HepG2 (cell line): Measurements from ENCODE around the gene IKBKE. TPM values are rescaled to one million over a fixed set of nuclear protein-coding genes. Genes with fewer than 3 reads are reported as not detected.

Source experiments
- ATAC-seq: fragments of 200-7000 bp; cut with Tn5 transposase; 3 replicates; pipeline ENCODE4 v1.9.1; 2020; ENCODE audit warnings: mild to moderate bottlenecking, moderate library complexity
- BruUV-seq: library from RNA; stranded (reverse); fragments of 400-500 nt; replicated peaks from 2 replicates; lab custom pipeline; 2021; lab: Mats Ljungman, UMichigan
- CTCF ChIA-PET: fragments of 300-600 bp; formaldehyde crosslinking; extraction: SDS; loops from one replicate; lab custom pipeline; 2021; ENCODE audit warnings: low total read pairs, inconsistent platforms, low intra/inter-chr PET ratio; lab: Yijun Ruan, JAX
- POLR2A ChIA-PET: fragments of 350-600 bp; sonication (Branson Sonifier 250); formaldehyde crosslinking; loops from one replicate; lab custom pipeline; 2020; ENCODE audit warnings: antibody characterized with exemption, inconsistent platforms; lab: Yijun Ruan, JAX
- DNase-seq: peaks from one replicate; pipeline ENCODE4 v3.0.0-alpha.2; 2015; ENCODE audit warnings: low spot score
- FAIRE-seq: peaks from 3 replicates; lab custom pipeline; 2011; peaks lifted over from hg19 to GRCh38; lab: Jason Lieb, UNC
- H2AFZ ChIP-seq: one replicate; pipeline ENCODE4 v1.6.1; 2011; ENCODE audit warnings: low read length, inconsistent platforms
- H3K27ac ChIP-seq: fragments of 300-600 bp; 3 replicates; pipeline ENCODE4 v1.8.0; 2011; ENCODE audit warnings: mixed run types, mild to moderate bottlenecking, mixed read lengths, low read length, inconsistent platforms; ENCODE audit not compliant: insufficient read depth; ENCODE audit errors: extremely low read length
- H3K27me3 ChIP-seq, 2 experiments: fragments of 200-600 bp in 1 of 2; 2 replicates in 1 of 2; 3 replicates in 1 of 2; pipeline versions ENCODE4 v1.6.0 to v1.8.0; 2011; ENCODE audit warnings: low read length in 2 of 2, mild to moderate bottlenecking in 2 of 2, moderate library complexity in 2 of 2, inconsistent platforms in 1 of 2; ENCODE audit not compliant: insufficient read depth in 2 of 2, control insufficient read depth in 1 of 2
- H3K36me3 ChIP-seq, 2 experiments: fragments of 200-600 bp in 1 of 2; replicated peaks in 1 of 2; 2 replicates in 1 of 2; 3 replicates in 1 of 2; pipeline versions ENCODE4 v1.5.1 to v1.8.0; 2011; ENCODE audit warnings: low read length in 2 of 2, inconsistent platforms in 1 of 2; ENCODE audit not compliant: insufficient read depth in 2 of 2, control insufficient read depth in 1 of 2
- H3K4me1 ChIP-seq: 2 replicates; pipeline ENCODE4 v1.5.1; 2012; ENCODE audit warnings: low read length, inconsistent platforms; ENCODE audit not compliant: insufficient read depth
- H3K4me2 ChIP-seq: 2 replicates; pipeline ENCODE4 v1.6.0; 2011; ENCODE audit warnings: low read depth, low read length, inconsistent platforms
- H3K4me3 ChIP-seq, 3 experiments: fragments of 200-600 bp in 1 of 3; sonication (generic), shearing (Covaris generic) in 1 of 3; replicated peaks in 1 of 3; 2 replicates each; pipeline ENCODE4 v1.5.1; 2011 to 2016; ENCODE audit warnings: low read length in 3 of 3, inconsistent platforms in 2 of 3, low read depth in 2 of 3, mild to moderate bottlenecking in 2 of 3, control low read depth in 1 of 3, mixed read lengths in 1 of 3; ENCODE audit not compliant: insufficient read depth in 1 of 3
- H3K79me2 ChIP-seq: one replicate; pipeline ENCODE4 v1.6.1; 2011; ENCODE audit warnings: low read length, inconsistent platforms; ENCODE audit not compliant: insufficient read depth
- H3K9ac ChIP-seq: 2 replicates; pipeline ENCODE4 v1.6.0; 2011; ENCODE audit warnings: mild to moderate bottlenecking, low read depth, low read length, inconsistent platforms; ENCODE audit not compliant: insufficient read depth
- H3K9me3 ChIP-seq: 2 replicates; pipeline ENCODE4 v1.5.1; 2012; ENCODE audit warnings: mild to moderate bottlenecking, low read length
- H4K20me1 ChIP-seq: 2 replicates; pipeline ENCODE4 v1.6.0; 2011; ENCODE audit warnings: inconsistent platforms, mild to moderate bottlenecking, low read length, moderate library complexity; ENCODE audit not compliant: insufficient read depth
- HDAC6 ChIP-seq: fragments of 200-600 bp; sonication (generic); IDR thresholded peaks from 2 replicates; pipeline ENCODE4 v1.7.0; 2017; ENCODE audit warnings: mild to moderate bottlenecking, antibody characterized with exemption, low read length, low read depth
- HNRNPUL1 ChIP-seq: fragments of 200-400 bp; formaldehyde crosslinking; IDR thresholded peaks from 2 replicates; pipeline ENCODE4 v1.6.1; 2017; ENCODE audit warnings: low read depth, mild to moderate bottlenecking, low read length, moderate library complexity
- RAD21 ChIP-seq: fragments of 450-650 bp; formaldehyde crosslinking; IDR thresholded peaks from 2 replicates; pipeline ENCODE4 v1.5.0; 2020; ENCODE audit warnings: mild to moderate bottlenecking
- SOX6 ChIP-seq, 2 experiments: fragments of 450-650 bp in 1 of 2; sonication (generic) in 1 of 2; formaldehyde crosslinking in 1 of 2; IDR thresholded peaks; 2 replicates each; pipeline versions ENCODE4 v1.4.0 to v1.6.1; 2017 to 2020; ENCODE audit warnings: antibody characterized with exemption in 1 of 2, mild to moderate bottlenecking in 1 of 2, missing genetic modification reagents in 1 of 2
- TIGD3 ChIP-seq: sonication (generic); formaldehyde crosslinking; IDR thresholded peaks from 2 replicates; pipeline ENCODE4 v1.5.1; 2020; ENCODE audit warnings: mild to moderate bottlenecking, missing genetic modification reagents, borderline replicate concordance
- ZNF12 ChIP-seq: sonication (generic); formaldehyde crosslinking; IDR thresholded peaks from 2 replicates; pipeline ENCODE4 v1.5.0; 2020; ENCODE audit warnings: missing genetic modification reagents
- ZNF143 ChIP-seq: sonication (generic); formaldehyde crosslinking; IDR thresholded peaks from 2 replicates; pipeline ENCODE4 v1.4.0; 2020; ENCODE audit warnings: missing genetic modification reagents
- ZNF207 ChIP-seq: fragments of 450-650 bp; IDR thresholded peaks from 2 replicates; pipeline ENCODE4 v1.6.1; 2016; ENCODE audit warnings: antibody characterized with exemption, borderline replicate concordance
- ZNF776 ChIP-seq: sonication (generic); formaldehyde crosslinking; IDR thresholded peaks from 2 replicates; pipeline ENCODE4 v1.4.0; 2020; ENCODE audit warnings: mild to moderate bottlenecking, missing genetic modification reagents
- ZNF777 ChIP-seq: sonication (generic); formaldehyde crosslinking; IDR thresholded peaks from 2 replicates; pipeline ENCODE4 v1.4.0; 2020; ENCODE audit warnings: missing genetic modification reagents
- WGBS: methylation state at CpG from one replicate; pipeline ENCODE4 v1.1.6; 2017; ENCODE audit warnings: low lambda C conversion rate; 5-methylcytosine and 5-hydroxymethylcytosine counted together
- in situ Hi-C: cut with HindIII; loops from 2 replicates; pipeline ENCODE4 v1.10.0; 2017; ENCODE audit warnings: low pct_unique_long_range_greater_than_20kb; ENCODE audit not compliant: extremely low pct_ligation_motif_present
- intact Hi-C: fragments of 100-400 bp; cut with micrococcal nuclease; formaldehyde crosslinking; loops from one replicate; pipeline ENCODE4 v1.10.0; 2022; ENCODE audit not compliant: unreplicated experiment
- polyA plus RNA-seq, 8 experiments: library from polyadenylated mRNA; depleted of rRNA in 3 of 8; stranded (reverse) in 7 of 8; unstranded in 1 of 8; fragments of >200 nt; fragmentation: Illumina TruSeq in 4 of 8; extraction: Trizol in 4 of 8; gene quantifications; 2 replicates each; pipeline versions ENCODE4 v1.2.1 to v1.2.3, GENCODE V29; 2011 to 2016; ENCODE audit warnings: low read depth in 4 of 8, missing spikeins in 1 of 8, mixed read lengths in 1 of 8; ENCODE audit not compliant: insufficient read depth in 1 of 8
- total RNA-seq, 5 experiments: library from RNA; depleted of rRNA; stranded (reverse); fragments of >200 nt; fragmentation: Illumina TruSeq; extraction: Trizol; gene quantifications; 2 replicates each; pipeline ENCODE4 v1.2.3, GENCODE V29; 2016; ENCODE audit warnings: low read depth in 1 of 5
- TF ChIP-seq, protein P1 (sequence below): IDR thresholded peaks from 2 replicates; pipeline ENCODE4 v1.6.1; 2018; ENCODE audit warnings: missing genetic modification reagents, mild to moderate bottlenecking, missing compliant biosample characterization

The IKBKE gene
- total and polyA plus RNA-seq, 2 of the 13 experiments (the other 11 are each of a cell fraction or from before 2014, with no cell fraction given), result 4.5 to 5.8 TPM

- CTCF ChIA-PET, result no interaction called here
- in situ Hi-C loops (no loop called here), intact Hi-C loops (no loop called here)
- Histone ChIP-seq H3K4me3 (no peak overlapping the region), H4K20me1 (no peaks in the 10 kb centered on the region), H3K27ac (no peak overlapping the region), H3K4me1 (no peaks in the 10 kb centered on the region), H3K27me3 (peaks cover 0 to 3% of the 10 kb centered on the region in 2 experiments; a peak in 1 of 5 replicates), H2AFZ (no peak overlapping the region), H3K9ac (no peak overlapping the region), H3K36me3 (no peaks in the 10 kb centered on the region), H3K4me2 (no peak overlapping the region), H3K79me2 (no peaks in the 10 kb centered on the region), H3K9me3 (no peaks in the 10 kb centered on the region)
- BruUV-seq, result no TSS peak
- WGBS, result 38% methylated on average over 7 of the region's 7 CpGs
- DNase-seq (no peak), FAIRE-seq (no peak), ATAC-seq (no peak)
- TF ChIP-seq HDAC6 (no peak), ZNF776 (no peak), TIGD3 (CRISPR knock-in tag) (no peak), ZNF143 (no peak), ZNF207 (no peak), HNRNPUL1 (no peak), SOX6 (IDR thresholded peaks at IDR 0.05) (no peak), SOX6 (CRISPR knock-in tag; IDR thresholded peaks at IDR 0.05) (no peak), RAD21 (no peak), ZNF777 (CRISPR knock-in tag) (no peak), ZNF12 (CRISPR knock-in tag) (no peak)
- TF ChIP-seq, protein P1, sequence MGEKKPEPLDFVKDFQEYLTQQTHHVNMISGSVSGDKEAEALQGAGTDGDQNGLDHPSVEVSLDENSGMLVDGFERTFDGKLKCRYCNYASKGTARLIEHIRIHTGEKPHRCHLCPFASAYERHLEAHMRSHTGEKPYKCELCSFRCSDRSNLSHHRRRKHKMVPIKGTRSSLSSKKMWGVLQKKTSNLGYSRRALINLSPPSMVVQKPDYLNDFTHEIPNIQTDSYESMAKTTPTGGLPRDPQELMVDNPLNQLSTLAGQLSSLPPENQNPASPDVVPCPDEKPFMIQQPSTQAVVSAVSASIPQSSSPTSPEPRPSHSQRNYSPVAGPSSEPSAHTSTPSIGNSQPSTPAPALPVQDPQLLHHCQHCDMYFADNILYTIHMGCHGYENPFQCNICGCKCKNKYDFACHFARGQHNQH, result no peak
- POLR2A ChIA-PET, result no interaction called here
Observed at GRCh38 chr1:206529425-206529824, 59.1 kb downstream of the IKBKE start.
